Neural progenitor cell (in vitro differentiated cells): ENCODE data around the gene CACNA1C.

ENCODE experiments used
- EZH2phosphoT487 ChIP-seq: fragments of 200-600 bp; sonication (generic); IDR thresholded peaks from 2 replicates; pipeline ENCODE4 v1.6.1; 2017; ENCODE audit warnings: antibody characterized with exemption
- TF ChIP-seq, protein P1 (sequence below): fragments of 200-600 bp; sonication (generic); IDR thresholded peaks from 2 replicates; pipeline ENCODE4 v1.5.1; 2017; ENCODE audit warnings: antibody characterized with exemption, mild to moderate bottlenecking

DNA sequence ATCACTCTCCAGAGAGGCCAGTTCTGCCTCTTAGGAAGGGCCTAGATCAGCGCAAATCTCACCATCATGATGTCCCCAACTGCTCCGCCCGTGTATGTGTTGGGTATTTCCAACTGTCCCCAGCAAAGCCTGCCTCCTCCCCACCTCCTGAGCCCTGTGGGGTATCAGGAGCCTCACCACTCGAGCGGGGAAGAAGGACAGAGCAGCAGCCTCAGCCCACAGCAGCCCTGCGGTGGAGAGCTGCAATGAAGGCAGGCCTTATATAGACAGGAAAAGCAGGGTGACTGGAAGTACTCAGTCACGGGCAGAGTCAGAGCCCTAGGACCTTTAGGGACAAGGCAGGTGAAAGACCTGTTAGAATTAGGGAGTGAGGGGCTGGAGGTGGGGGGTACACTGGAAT lies 358.2 kb downstream of the CACNA1C start:
- no peak for TF ChIP-seq EZH2phosphoT487
- TF ChIP-seq, protein P1, sequence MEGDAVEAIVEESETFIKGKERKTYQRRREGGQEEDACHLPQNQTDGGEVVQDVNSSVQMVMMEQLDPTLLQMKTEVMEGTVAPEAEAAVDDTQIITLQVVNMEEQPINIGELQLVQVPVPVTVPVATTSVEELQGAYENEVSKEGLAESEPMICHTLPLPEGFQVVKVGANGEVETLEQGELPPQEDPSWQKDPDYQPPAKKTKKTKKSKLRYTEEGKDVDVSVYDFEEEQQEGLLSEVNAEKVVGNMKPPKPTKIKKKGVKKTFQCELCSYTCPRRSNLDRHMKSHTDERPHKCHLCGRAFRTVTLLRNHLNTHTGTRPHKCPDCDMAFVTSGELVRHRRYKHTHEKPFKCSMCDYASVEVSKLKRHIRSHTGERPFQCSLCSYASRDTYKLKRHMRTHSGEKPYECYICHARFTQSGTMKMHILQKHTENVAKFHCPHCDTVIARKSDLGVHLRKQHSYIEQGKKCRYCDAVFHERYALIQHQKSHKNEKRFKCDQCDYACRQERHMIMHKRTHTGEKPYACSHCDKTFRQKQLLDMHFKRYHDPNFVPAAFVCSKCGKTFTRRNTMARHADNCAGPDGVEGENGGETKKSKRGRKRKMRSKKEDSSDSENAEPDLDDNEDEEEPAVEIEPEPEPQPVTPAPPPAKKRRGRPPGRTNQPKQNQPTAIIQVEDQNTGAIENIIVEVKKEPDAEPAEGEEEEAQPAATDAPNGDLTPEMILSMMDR = no peak
